Measurements from ENCODE around the gene DAZ2. TPM values are rescaled to one million over a fixed set of nuclear protein-coding genes. Genes with fewer than 3 reads are reported as not detected.
"Not testable (repeated sequence)": the region's sequence is repeated elsewhere in the genome, so short reads cannot be mapped to it uniquely, and the experiment has no call there.

The DAZ2 gene
- polyA plus RNA-seq (2012; ENCODE audit: low read depth, missing spikeins) = not detected

GRCh38 chrY:23219233-23219632, at the start of gene DAZ2:
Gene DAZ2 (plus strand): TSS chrY:23219533. CDS start chrY:23219741, 208 bp downstream.
- FAIRE-seq; DNase-seq (ENCODE audit: insufficient read length, low spot score): not testable (repeated sequence)

GRCh38 chrY:23198908-23199307, 20.4 kb upstream of the DAZ2 start, which contains the start of gene DAZ1:
Gene DAZ1 (minus strand): TSS chrY:23199008. CDS start chrY:23198800, 208 bp downstream.
- FAIRE-seq; DNase-seq (ENCODE audit: insufficient read length, low spot score): not testable (repeated sequence)

- FAIRE-seq; DNase-seq (ENCODE audit: insufficient read length, low spot score): not testable (repeated sequence)
Measured at GRCh38 chrY:23207455-23207854, 11.9 kb upstream of the DAZ2 start.

GRCh38 chrY:23209802-23210495, 9.4 kb upstream of the DAZ2 start:
- FAIRE-seq; DNase-seq (ENCODE audit: insufficient read length, low spot score): not testable (repeated sequence)

- not testable (repeated sequence) for FAIRE-seq; DNase-seq (ENCODE audit: insufficient read length, low spot score)
Measured at GRCh38 chrY:23210681-23211080, 8.7 kb upstream of the DAZ2 start.
